Activated T-cell treated with anti-CD3 and anti-CD28 coated beads, Interleukin-2, amount 50 U/mL, for 48 hours (primary cell): ENCODE results near the gene MRPL54.

Source experiments
- DNase-seq, 2 experiments: peaks; one replicate each; pipeline ENCODE4 v3.0.0-alpha.2; 2020

The MRPL54 gene

GRCh38 chr19:3770136-3770999 lies 7.9 kb downstream of the MRPL54 start:
- no peak for DNase-seq

DNA sequence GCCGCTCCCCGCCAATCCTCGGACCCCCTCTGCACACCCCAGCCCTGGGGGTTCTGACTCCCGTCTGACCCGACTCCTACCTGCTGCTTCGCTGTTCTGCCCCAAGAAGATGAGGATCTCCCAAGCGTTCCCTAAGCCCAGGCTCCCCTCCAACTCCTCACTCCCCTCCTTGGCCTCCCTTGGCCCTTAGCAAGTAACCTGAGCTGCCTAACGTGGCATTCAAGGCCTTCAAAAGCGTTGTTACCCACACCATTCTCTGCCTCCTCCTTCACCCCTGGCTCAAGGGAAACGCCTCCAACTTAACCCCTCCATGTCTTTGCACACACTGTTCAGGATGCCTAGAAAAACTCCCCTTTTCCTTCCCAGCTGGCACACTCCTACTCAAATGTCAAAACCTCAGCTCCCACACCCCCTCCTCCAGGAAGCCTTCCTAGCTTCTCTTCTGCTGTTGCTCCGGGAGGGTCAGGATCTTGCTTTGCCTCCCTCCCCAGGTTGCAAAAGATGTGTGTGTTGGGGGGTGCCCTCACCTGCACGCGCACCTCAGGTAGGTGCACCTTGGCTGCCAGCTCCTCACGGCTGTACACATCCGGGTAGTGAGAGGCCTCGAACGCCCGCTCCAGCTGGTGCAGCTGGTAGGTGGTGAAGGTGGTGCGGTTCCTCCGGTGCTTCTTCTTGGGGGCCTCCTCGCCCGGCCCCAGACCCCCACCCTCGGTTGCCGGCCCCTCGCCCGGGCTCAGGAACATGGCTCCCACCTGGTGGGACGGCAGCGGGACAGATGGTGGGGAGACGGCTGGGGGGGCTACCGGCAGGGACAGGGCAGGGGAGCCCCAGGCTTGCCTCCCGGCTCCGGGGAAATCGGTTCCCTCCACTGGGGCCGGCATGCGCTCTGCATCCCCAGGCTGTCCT lies 8.8 kb downstream of the MRPL54 start:
- no peak for DNase-seq

GRCh38 chr19:3771906-3772455 lies 9.5 kb downstream of the MRPL54 start, which contains the start of gene RAX2:
Gene RAX2 (minus strand): TSS chr19:3772228. CDS start chr19:3771742, 486 bp downstream.
- DNase-seq = no peak

- DNase-seq = no peak
Measured at GRCh38 chr19:3773814-3774515, 11.5 kb downstream of the MRPL54 start.

GRCh38 chr19:3774621-3775373 lies 12.3 kb downstream of the MRPL54 start:
- no peak for DNase-seq

- no peak for DNase-seq
Measured at GRCh38 chr19:3775374-3775711, 12.9 kb downstream of the MRPL54 start.

DNA sequence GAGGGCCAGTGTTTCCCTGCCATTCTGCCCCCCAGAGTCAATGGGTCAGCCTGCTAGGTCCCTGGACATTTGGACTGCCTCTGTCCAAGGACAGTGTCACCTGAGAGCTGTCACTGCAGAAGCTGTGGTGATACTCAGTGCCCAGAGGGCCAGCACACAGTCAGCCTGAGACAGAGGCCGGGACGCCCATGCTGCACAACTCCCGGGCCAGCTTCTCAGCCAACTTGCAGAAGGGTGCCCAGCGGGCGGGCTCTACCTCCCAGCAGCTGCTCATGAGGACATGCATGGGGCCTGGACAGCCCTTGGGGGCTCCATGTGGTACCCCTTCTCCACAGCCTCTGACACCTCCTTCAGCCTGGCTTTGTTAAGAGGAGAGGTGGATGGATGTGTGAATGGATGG lies 13.3 kb downstream of the MRPL54 start:
- no peak for DNase-seq

- DNase-seq = no peak
Measured at GRCh38 chr19:3776479-3777040, 14.1 kb downstream of the MRPL54 start.

GRCh38 chr19:3778104-3778867 lies 15.8 kb downstream of the MRPL54 start:
- DNase-seq = no peak

DNA sequence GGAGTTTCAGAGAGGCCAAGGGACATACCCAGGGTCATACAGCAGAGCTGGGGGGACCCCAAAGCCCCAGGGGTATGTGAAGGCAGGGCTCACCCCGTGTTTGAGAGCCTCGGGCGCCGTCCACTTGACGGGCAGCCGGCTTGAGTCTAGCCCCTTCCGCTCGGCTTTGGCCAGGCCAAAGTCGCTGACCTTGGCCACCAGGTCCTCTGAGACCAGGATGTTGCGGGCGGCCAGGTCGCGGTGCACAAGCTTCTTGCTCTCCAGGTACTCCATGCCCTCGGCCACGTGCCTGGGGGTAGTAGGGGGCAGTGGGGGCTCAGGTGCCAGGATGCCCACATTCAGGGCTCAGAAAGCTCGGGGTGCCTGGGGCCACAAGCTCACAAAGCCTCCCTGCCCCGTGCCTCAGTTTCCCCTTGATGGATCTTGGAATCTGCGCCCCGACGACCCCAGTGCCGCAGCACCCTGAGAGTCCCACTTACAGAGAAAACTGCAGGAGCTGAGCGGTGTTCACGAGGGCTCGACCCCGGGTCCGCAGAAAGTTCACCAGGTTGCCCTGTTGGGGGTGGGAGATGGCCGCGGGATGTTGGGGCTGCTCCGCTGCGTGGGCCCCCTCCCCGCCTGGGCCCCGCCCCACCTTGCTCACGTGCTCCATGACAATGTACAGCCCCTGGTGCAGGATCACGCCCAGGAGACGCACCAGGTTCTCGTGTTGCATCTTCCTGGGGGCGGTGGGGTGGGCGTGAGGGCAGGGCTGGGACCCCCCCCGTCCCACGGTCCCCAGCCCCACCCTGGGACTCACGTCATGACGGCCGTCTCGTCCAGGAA lies 16.6 kb downstream of the MRPL54 start:
- DNase-seq = no peak

- no peak for DNase-seq
Measured at GRCh38 chr19:3780786-3781304, 18.4 kb downstream of the MRPL54 start.

GRCh38 chr19:3781603-3782002 lies 19.1 kb downstream of the MRPL54 start:
- DNase-seq = no peak

- no peak for DNase-seq
Measured at GRCh38 chr19:3782330-3782729, 19.8 kb downstream of the MRPL54 start.

GRCh38 chr19:3782903-3783302 lies 20.4 kb downstream of the MRPL54 start:
- no peak for DNase-seq

- DNase-seq = peak; percentile 61 to 68
Measured at GRCh38 chr19:3783660-3784584, 21.4 kb downstream of the MRPL54 start.

DNA sequence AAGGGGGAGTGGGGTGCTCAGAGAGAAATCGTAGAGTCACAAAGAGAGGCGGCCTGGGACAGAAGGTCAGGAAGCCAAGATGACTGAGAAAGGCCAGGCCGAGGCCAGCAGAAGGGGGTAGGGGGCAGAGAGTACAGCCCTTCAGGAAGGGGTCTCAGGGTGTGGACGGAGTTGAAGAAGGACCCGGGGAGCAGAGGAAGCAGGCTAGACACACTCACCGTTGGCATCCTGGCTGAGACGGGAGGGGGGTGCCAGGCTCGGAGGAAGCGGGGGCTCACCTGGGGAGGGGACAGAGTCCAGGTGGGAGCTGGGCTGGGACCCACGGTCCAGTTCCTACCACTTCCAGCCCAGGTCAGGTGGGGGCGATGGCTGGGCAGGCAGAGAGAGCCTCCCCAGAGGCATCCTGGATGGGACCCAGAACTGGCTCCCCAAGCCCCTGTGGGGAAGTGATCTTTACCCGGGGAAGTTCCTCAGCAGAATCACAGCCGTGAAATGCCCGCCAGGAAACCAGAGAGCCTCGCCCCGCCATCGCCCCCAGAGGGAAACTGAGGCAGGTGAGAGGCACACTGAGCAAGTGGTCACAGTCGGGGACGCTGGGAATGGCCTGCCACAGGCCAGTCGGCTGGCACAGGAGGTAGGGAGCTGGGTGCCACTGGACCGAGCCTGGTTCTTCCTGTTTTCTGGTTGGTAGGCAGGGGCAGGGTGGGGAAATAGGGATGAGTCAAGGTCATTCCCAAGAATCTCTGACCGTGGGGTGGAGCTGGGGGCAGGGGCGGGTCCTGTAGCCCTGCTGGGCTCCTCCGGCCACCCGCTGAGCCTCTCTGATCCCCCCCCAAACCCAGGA lies 22.3 kb downstream of the MRPL54 start:
- DNase-seq = no peak

- peak in 1 of 2 experiments; percentile 49 for DNase-seq
Measured at GRCh38 chr19:3785451-3785937, 23.0 kb downstream of the MRPL54 start.
